Peyer's patch (tissue), 4 donors: Measurements from ENCODE around the gene PTCRA.
"Not testable (repeated sequence)": the region's sequence is repeated elsewhere in the genome, so short reads cannot be mapped to it uniquely, and the experiment has no call there.

Experiments
- POLR2A ChIP-seq, 2 donors: fragments of 450-650 bp; IDR thresholded peaks; one replicate each; pipeline ENCODE4 v1.5.1; 2017; ENCODE audit warnings: antibody characterized with exemption in 2 of 2, mild to moderate bottlenecking in 2 of 2, moderate library complexity in 2 of 2
- TF ChIP-seq, protein P1 (sequence below), 6 experiments: fragments of 450-650 bp in 4 of 6; fragments of 200-600 bp in 2 of 6; sonication (generic) in 1 of 6; IDR thresholded peaks; one replicate each; pipeline ENCODE4 v1.5.1; 2017 to 2019; ENCODE audit warnings: antibody characterized with exemption in 6 of 6, mild to moderate bottlenecking in 3 of 6, moderate library complexity in 1 of 6

DNA sequence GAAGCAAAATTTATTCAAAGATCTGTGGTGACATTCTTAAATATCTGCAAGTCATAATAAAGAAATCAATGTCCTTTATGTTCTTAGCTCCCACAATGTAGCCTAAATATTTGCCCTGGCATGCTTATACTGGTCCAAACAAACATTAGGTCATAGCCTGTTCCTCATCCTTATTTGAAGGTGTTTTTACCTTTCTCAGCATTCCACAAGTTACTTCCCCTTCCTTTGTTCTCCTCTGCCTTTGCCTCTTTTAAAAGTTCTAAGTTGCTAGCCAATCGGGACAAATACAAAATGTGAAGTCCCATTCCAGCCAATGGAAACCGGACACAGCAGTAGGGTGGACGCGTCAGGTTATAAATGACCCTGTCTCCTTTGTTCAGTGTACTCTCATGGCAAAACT, 38.6 kb downstream of the PTCRA start:
- TF ChIP-seq, protein P1, sequence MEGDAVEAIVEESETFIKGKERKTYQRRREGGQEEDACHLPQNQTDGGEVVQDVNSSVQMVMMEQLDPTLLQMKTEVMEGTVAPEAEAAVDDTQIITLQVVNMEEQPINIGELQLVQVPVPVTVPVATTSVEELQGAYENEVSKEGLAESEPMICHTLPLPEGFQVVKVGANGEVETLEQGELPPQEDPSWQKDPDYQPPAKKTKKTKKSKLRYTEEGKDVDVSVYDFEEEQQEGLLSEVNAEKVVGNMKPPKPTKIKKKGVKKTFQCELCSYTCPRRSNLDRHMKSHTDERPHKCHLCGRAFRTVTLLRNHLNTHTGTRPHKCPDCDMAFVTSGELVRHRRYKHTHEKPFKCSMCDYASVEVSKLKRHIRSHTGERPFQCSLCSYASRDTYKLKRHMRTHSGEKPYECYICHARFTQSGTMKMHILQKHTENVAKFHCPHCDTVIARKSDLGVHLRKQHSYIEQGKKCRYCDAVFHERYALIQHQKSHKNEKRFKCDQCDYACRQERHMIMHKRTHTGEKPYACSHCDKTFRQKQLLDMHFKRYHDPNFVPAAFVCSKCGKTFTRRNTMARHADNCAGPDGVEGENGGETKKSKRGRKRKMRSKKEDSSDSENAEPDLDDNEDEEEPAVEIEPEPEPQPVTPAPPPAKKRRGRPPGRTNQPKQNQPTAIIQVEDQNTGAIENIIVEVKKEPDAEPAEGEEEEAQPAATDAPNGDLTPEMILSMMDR (IDR thresholded peaks at IDR 0.05) = not testable (repeated sequence)
- TF ChIP-seq POLR2A (IDR thresholded peaks at IDR 0.05) = not testable (repeated sequence)
